ENCODE results near the gene DIPK1A. TPM values are rescaled to one million over a fixed set of nuclear protein-coding genes. Genes with fewer than 3 reads are reported as not detected.

The DIPK1A gene
- total RNA-seq, 3 donors from 2014 or later = 7.6 to 20.4 (median 12.8) TPM

DNA sequence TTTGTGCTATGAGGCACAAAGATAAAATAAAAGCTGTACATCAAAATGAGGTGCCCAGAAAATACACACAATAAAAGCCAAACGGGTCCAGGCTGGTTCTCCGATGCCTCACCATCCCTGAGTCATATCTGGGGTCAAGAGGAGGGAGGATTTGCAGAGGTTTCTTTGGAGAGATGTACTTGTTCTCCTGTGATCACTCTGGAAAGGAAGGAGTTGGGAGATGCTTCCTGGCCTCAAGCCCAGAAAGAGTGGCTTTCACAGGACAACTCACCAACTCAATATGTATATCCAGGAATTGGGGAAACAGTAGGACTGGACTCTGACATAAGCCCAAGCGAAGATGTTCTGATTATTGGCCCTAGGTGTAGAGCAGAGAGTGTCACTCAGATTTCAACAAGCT is 51.9 kb downstream of the DIPK1A start:
- ATAC-seq = peak; percentile 10
- Histone ChIP-seq H3K36me3 (ENCODE audit: low read depth) (no peaks in the 10 kb centered on the region), H3K4me1 (ENCODE audit: low read depth) (no peaks in the 10 kb centered on the region), H3K4me3 (no peak overlapping the region), H3K9me3 (no peaks in the 10 kb centered on the region)
- DNase-seq = no peak
- intact Hi-C loops (cut with DNase I, micrococcal nuclease) = no loop called here
- TF ChIP-seq CTCF (IDR thresholded peaks at IDR 0.05) = no peak

- H3K4me3 ChIP-seq = no peak overlapping the region
- no peaks in the 10 kb centered on the region for H3K36me3 ChIP-seq (ENCODE audit: low read depth)
- no peak for TF ChIP-seq CTCF (IDR thresholded peaks at IDR 0.05)
- DNase-seq (no peak), ATAC-seq (no peak)
- H3K4me1 ChIP-seq (ENCODE audit: low read depth) = no peaks in the 10 kb centered on the region
- intact Hi-C loops (cut with DNase I, micrococcal nuclease) = no loop called here
- no peaks in the 10 kb centered on the region for H3K9me3 ChIP-seq
Measured at GRCh38 chr1:92907949-92908684, 53.1 kb downstream of the DIPK1A start.

- TF ChIP-seq CTCF (IDR thresholded peaks at IDR 0.05) = no peak
- no peak for ATAC-seq
- Histone ChIP-seq H3K4me1 (ENCODE audit: low read depth) (no peaks in the 10 kb centered on the region), H3K4me3 (no peak overlapping the region), H3K36me3 (ENCODE audit: low read depth) (no peaks in the 10 kb centered on the region), H3K9me3 (no peaks in the 10 kb centered on the region)
- intact Hi-C loops (cut with DNase I, micrococcal nuclease) = no loop called here
- DNase-seq = no peak
Measured at GRCh38 chr1:92903765-92904164, 57.5 kb downstream of the DIPK1A start.

GRCh38 chr1:92902406-92902744 is 58.9 kb downstream of the DIPK1A start:
- TF ChIP-seq CTCF (IDR thresholded peaks at IDR 0.05) = no peak
- H3K4me3 ChIP-seq = no peak overlapping the region
- H3K9me3 ChIP-seq = no peaks in the 10 kb centered on the region
- DNase-seq (no peak), ATAC-seq (peak; percentile 14)
- no peaks in the 10 kb centered on the region for H3K4me1 ChIP-seq (ENCODE audit: low read depth)
- H3K36me3 ChIP-seq (ENCODE audit: low read depth) = no peaks in the 10 kb centered on the region
- intact Hi-C loops (cut with DNase I, micrococcal nuclease) = no loop called here

- no peaks in the 10 kb centered on the region for H3K36me3 ChIP-seq (ENCODE audit: low read depth)
- ATAC-seq (no peak), DNase-seq (no peak)
- H3K4me1 ChIP-seq (ENCODE audit: low read depth) = no peaks in the 10 kb centered on the region
- no peaks in the 10 kb centered on the region for H3K9me3 ChIP-seq
- TF ChIP-seq CTCF (IDR thresholded peaks at IDR 0.05) = no peak
- no peak overlapping the region for H3K4me3 ChIP-seq
- intact Hi-C loops (cut with DNase I, micrococcal nuclease) = no loop called here
Measured at GRCh38 chr1:92901699-92902405, 59.4 kb downstream of the DIPK1A start.

All from mucosa of descending colon (tissue), 3 donors.